ENCODE results near the gene NDUFV3.

DNA sequence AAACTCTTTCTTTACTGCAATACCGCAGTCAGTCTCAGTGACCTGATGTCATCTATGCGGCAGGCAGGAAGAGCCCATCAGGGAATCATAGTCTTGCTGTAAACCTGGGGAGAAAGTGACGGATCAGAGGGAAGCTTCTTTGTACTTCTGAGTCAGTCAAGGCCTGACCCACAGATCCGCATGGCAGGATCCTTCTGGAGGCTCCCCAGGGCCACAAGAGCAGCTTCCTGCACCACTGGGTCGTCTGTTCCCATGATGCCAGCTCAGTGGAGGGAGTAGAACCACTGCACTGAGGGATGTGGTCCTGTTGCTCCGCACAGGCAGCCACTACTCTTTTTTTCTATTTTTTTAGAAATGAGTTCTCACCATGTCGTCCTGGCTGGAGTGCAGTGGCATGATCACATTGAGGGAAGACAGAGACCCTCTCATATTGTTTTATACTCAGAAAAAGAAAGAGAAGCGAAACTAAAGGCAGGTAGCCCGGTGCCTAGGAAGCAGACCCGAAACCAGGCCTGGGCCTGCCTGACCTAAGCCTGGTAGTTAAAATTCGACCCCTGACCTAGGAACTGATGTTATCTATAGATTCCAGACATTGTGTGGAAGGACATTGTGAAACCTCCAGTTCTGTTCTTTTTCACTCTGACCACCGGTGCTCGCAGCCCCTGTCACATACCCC, 38.6 kb downstream of the NDUFV3 start:
- TF ChIP-seq, protein P1, sequence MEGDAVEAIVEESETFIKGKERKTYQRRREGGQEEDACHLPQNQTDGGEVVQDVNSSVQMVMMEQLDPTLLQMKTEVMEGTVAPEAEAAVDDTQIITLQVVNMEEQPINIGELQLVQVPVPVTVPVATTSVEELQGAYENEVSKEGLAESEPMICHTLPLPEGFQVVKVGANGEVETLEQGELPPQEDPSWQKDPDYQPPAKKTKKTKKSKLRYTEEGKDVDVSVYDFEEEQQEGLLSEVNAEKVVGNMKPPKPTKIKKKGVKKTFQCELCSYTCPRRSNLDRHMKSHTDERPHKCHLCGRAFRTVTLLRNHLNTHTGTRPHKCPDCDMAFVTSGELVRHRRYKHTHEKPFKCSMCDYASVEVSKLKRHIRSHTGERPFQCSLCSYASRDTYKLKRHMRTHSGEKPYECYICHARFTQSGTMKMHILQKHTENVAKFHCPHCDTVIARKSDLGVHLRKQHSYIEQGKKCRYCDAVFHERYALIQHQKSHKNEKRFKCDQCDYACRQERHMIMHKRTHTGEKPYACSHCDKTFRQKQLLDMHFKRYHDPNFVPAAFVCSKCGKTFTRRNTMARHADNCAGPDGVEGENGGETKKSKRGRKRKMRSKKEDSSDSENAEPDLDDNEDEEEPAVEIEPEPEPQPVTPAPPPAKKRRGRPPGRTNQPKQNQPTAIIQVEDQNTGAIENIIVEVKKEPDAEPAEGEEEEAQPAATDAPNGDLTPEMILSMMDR (IDR thresholded peaks at IDR 0.05 in 8 of 11, conservative IDR thresholded peaks at IDR 0.05 in 3 of 11) = no peak
- TF ChIP-seq POLR2A (IDR thresholded peaks at IDR 0.05) = no peak

Data from spleen (tissue), 7 donors.